Chondrocyte (in vitro differentiated cells): ENCODE results near the gene DNAJC1. TPM values are rescaled to one million over a fixed set of nuclear protein-coding genes. Genes with fewer than 3 reads are reported as not detected.

Source experiments
- DNase-seq: peaks from one replicate; pipeline ENCODE4 v3.0.0; 2021; ENCODE audit warnings: mixed read lengths, low spot score
- H3K27ac Mint-ChIP-seq: one replicate; pipeline ENCODE4 v1.8.0; 2021; ENCODE audit warnings: mild to moderate bottlenecking, moderate library complexity, mixed read lengths; ENCODE audit not compliant: unreplicated experiment
- H3K27me3 Mint-ChIP-seq: 2 replicates; pipeline ENCODE4 v1.8.0; 2021; ENCODE audit warnings: low read depth, mixed read lengths
- H3K36me3 Mint-ChIP-seq: 2 replicates; pipeline ENCODE4 v1.8.0; 2021; ENCODE audit warnings: low read depth, mixed read lengths
- H3K4me1 Mint-ChIP-seq: 2 replicates; pipeline ENCODE4 v1.8.0; 2021; ENCODE audit warnings: low read depth, mild to moderate bottlenecking, mixed read lengths
- H3K4me3 Mint-ChIP-seq: one replicate; pipeline ENCODE4 v1.8.0; 2021; ENCODE audit warnings: mild to moderate bottlenecking, moderate library complexity, mixed read lengths; ENCODE audit not compliant: unreplicated experiment
- H3K9me3 Mint-ChIP-seq: 2 replicates; pipeline ENCODE4 v1.8.0; 2021; ENCODE audit warnings: low read depth, mixed read lengths
- CTCF ChIP-seq: fragments of 200-600 bp; sonication (generic); IDR thresholded peaks from 2 replicates; pipeline ENCODE4 v1.5.0; 2021; ENCODE audit warnings: antibody characterized with exemption, mild to moderate bottlenecking, moderate library complexity
- total RNA-seq: library from RNA; stranded (reverse); gene quantifications from 3 replicates; pipeline ENCODE4 v1.2.1, GENCODE V29; 2021

The DNAJC1 gene
- total RNA-seq, 1 donor from 2014 or later, result 45.1 TPM

GRCh38 chr10:21919117-21919516 is 84.4 kb downstream of the DNAJC1 start:
- Mint-ChIP-seq H3K27ac (peak overlapping the region; percentile 35), H3K9me3 (no peaks in the 10 kb centered on the region), H3K4me1 (peaks cover 10% of the 10 kb centered on the region), H3K36me3 (no peaks in the 10 kb centered on the region), H3K4me3 (no peak overlapping the region), H3K27me3 (no peaks in the 10 kb centered on the region)
- no peak for DNase-seq
- TF ChIP-seq CTCF, result no peak

GRCh38 chr10:21912625-21913024 is 90.9 kb downstream of the DNAJC1 start:
- Mint-ChIP-seq H3K9me3 (no peaks in the 10 kb centered on the region), H3K4me1 (peaks cover 18% of the 10 kb centered on the region), H3K27me3 (no peaks in the 10 kb centered on the region), H3K4me3 (no peak overlapping the region), H3K27ac (peak overlapping the region; percentile 20), H3K36me3 (peaks cover 7% of the 10 kb centered on the region)
- no peak for DNase-seq
- TF ChIP-seq CTCF, result no peak

GRCh38 chr10:21910798-21911197 is 92.7 kb downstream of the DNAJC1 start:
- H3K9me3 Mint-ChIP-seq, result no peaks in the 10 kb centered on the region
- no peak for DNase-seq
- H3K27me3 Mint-ChIP-seq, result no peaks in the 10 kb centered on the region
- peaks cover 7% of the 10 kb centered on the region for H3K36me3 Mint-ChIP-seq
- H3K4me1 Mint-ChIP-seq, result peaks cover 18% of the 10 kb centered on the region
- H3K27ac Mint-ChIP-seq, result no peak overlapping the region
- no peak overlapping the region for H3K4me3 Mint-ChIP-seq
- TF ChIP-seq CTCF, result no peak

GRCh38 chr10:21907436-21907835 is 96.1 kb downstream of the DNAJC1 start:
- peaks cover 7% of the 10 kb centered on the region for H3K36me3 Mint-ChIP-seq
- H3K4me3 Mint-ChIP-seq, result no peak overlapping the region
- no peaks in the 10 kb centered on the region for H3K9me3 Mint-ChIP-seq
- H3K4me1 Mint-ChIP-seq, result peaks cover 4% of the 10 kb centered on the region
- H3K27ac Mint-ChIP-seq, result no peak overlapping the region
- TF ChIP-seq CTCF, result no peak
- no peaks in the 10 kb centered on the region for H3K27me3 Mint-ChIP-seq
- no peak for DNase-seq

- H3K36me3 Mint-ChIP-seq, result peaks cover 7% of the 10 kb centered on the region
- H3K27ac Mint-ChIP-seq, result no peak overlapping the region
- DNase-seq, result no peak
- no peak overlapping the region for H3K4me3 Mint-ChIP-seq
- no peak for TF ChIP-seq CTCF
- no peaks in the 10 kb centered on the region for H3K27me3 Mint-ChIP-seq
- no peaks in the 10 kb centered on the region for H3K4me1 Mint-ChIP-seq
- no peaks in the 10 kb centered on the region for H3K9me3 Mint-ChIP-seq
Measured at GRCh38 chr10:21904930-21905329, 98.6 kb downstream of the DNAJC1 start.
